Esophagus squamous epithelium (tissue), 5 donors: ENCODE measurements around the gene GREM2. TPM values are rescaled to one million over a fixed set of nuclear protein-coding genes. Genes with fewer than 3 reads are reported as not detected.

Experiments
- DNase-seq: peaks from one replicate; lab custom pipeline; 2025; lab: John Stamatoyannopoulos, UW
- H3K27ac ChIP-seq, 4 donors: fragments of 200-600 bp; sonication (generic); one replicate each; pipeline ENCODE4 v1.5.1; 2016 to 2019; ENCODE audit warnings: mild to moderate bottlenecking in 1 of 4
- H3K27me3 ChIP-seq, 4 donors: fragments of 200-600 bp; sonication (generic); 1 replicate in 3 of 4; 2 replicates in 1 of 4; pipeline versions ENCODE4 v1.5.1 to v1.6.0; 2017 to 2021; ENCODE audit warnings: antibody characterized with exemption in 1 of 4
- H3K36me3 ChIP-seq, 3 donors: fragments of 200-600 bp; sonication (generic); one replicate each; pipeline ENCODE4 v1.5.1; 2016 to 2019
- H3K4me1 ChIP-seq, 3 donors: fragments of 200-600 bp; sonication (generic); one replicate each; pipeline ENCODE4 v1.5.1; 2017 to 2019
- H3K4me3 ChIP-seq, 4 donors: fragments of 200-600 bp; sonication (generic); 1 replicate in 3 of 4; 2 replicates in 1 of 4; pipeline ENCODE4 v1.5.1; 2016 to 2019; ENCODE audit warnings: mild to moderate bottlenecking in 2 of 4, moderate library complexity in 1 of 4
- H3K9me3 ChIP-seq, 3 donors: fragments of 200-600 bp; sonication (generic); one replicate each; pipeline ENCODE4 v1.5.1; 2016 to 2019
- POLR2A ChIP-seq, 4 donors: fragments of 450-650 bp; IDR thresholded peaks; one replicate each; pipeline ENCODE4 v1.6.1; 2017; ENCODE audit warnings: antibody characterized with exemption in 4 of 4, mild to moderate bottlenecking in 4 of 4, moderate library complexity in 3 of 4
- WGBS, 2 donors: methylation state at CpG; one replicate each; pipeline ENCODE4 v1.1.5; 2018; 5-methylcytosine and 5-hydroxymethylcytosine counted together
- intact Hi-C: fragments of 100-400 bp; cut with DNase I; formaldehyde crosslinking; loops from one replicate; pipeline ENCODE4 v1.15.0; 2022
- total RNA-seq, 4 donors: library from RNA; depleted of rRNA; stranded (reverse); fragments of >200 nt; gene quantifications; one replicate each; pipeline ENCODE4 v1.1.0, GENCODE V29; 2016
- TF ChIP-seq, protein P1 (sequence below), 6 experiments: fragments of 450-650 bp in 4 of 6; fragments of 200-600 bp in 2 of 6; sonication (generic) in 2 of 6; IDR thresholded peaks; one replicate each; pipeline ENCODE4 v1.5.1; 2016 to 2019; ENCODE audit warnings: antibody characterized with exemption in 6 of 6, mild to moderate bottlenecking in 4 of 6, moderate library complexity in 4 of 6
- donor health status: DM: yes; HTN: yes; CAD: no.

GREM2 gene
- total RNA-seq, 4 donors from 2014 or later: 0.45 to 8.8 (median 0.74) TPM

- intact Hi-C loops: no loop called here
- TF ChIP-seq, protein P1, sequence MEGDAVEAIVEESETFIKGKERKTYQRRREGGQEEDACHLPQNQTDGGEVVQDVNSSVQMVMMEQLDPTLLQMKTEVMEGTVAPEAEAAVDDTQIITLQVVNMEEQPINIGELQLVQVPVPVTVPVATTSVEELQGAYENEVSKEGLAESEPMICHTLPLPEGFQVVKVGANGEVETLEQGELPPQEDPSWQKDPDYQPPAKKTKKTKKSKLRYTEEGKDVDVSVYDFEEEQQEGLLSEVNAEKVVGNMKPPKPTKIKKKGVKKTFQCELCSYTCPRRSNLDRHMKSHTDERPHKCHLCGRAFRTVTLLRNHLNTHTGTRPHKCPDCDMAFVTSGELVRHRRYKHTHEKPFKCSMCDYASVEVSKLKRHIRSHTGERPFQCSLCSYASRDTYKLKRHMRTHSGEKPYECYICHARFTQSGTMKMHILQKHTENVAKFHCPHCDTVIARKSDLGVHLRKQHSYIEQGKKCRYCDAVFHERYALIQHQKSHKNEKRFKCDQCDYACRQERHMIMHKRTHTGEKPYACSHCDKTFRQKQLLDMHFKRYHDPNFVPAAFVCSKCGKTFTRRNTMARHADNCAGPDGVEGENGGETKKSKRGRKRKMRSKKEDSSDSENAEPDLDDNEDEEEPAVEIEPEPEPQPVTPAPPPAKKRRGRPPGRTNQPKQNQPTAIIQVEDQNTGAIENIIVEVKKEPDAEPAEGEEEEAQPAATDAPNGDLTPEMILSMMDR (IDR thresholded peaks at IDR 0.05): no peak
- no peak for TF ChIP-seq POLR2A (IDR thresholded peaks at IDR 0.05)
Measured at GRCh38 chr1:240571782-240572181, 40.2 kb downstream of the GREM2 start.

GRCh38 chr1:240567066-240567465 is 44.9 kb downstream of the GREM2 start:
- TF ChIP-seq POLR2A (IDR thresholded peaks at IDR 0.05): no peak
- TF ChIP-seq, protein P1 (IDR thresholded peaks at IDR 0.05): no peak
- Histone ChIP-seq H3K27me3 (no peaks in the 10 kb centered on the region), H3K27ac (no peak overlapping the region), H3K9me3 (no peaks in the 10 kb centered on the region), H3K4me3 (no peak overlapping the region), H3K4me1 (no peaks in the 10 kb centered on the region), H3K36me3 (no peaks in the 10 kb centered on the region)
- 49 to 55% methylated on average over 2 of the region's 2 CpGs for WGBS, 2 donors
- no peak for DNase-seq
- intact Hi-C loops: no loop called here

More at GRCh38 chr1:240571782-240572181, 40.2 kb downstream of the GREM2 start:
- Histone ChIP-seq H3K27me3 (no peaks in the 10 kb centered on the region), H3K4me3 (no peak overlapping the region), H3K36me3 (no peaks in the 10 kb centered on the region), H3K27ac (peak overlapping the region in 1 of 4 donors; percentile 46), H3K4me1 (no peaks in the 10 kb centered on the region), H3K9me3 (no peaks in the 10 kb centered on the region)
- WGBS, 2 donors: 67% methylated on average over 5 of the region's 5 CpGs
- DNase-seq: no peak

GRCh38 chr1:240562779-240563178 is 49.2 kb downstream of the GREM2 start:
- WGBS, 2 donors: 89 to 95% methylated on average over 3 of the region's 3 CpGs
- H3K36me3 ChIP-seq: no peaks in the 10 kb centered on the region
- H3K27me3 ChIP-seq: no peaks in the 10 kb centered on the region
- DNase-seq: no peak
- intact Hi-C loops: no loop called here
- no peaks in the 10 kb centered on the region for H3K9me3 ChIP-seq
- H3K4me1 ChIP-seq: no peaks in the 10 kb centered on the region
- no peak overlapping the region for H3K4me3 ChIP-seq
- TF ChIP-seq POLR2A (IDR thresholded peaks at IDR 0.05): no peak
- TF ChIP-seq, protein P1 (IDR thresholded peaks at IDR 0.05): no peak
- H3K27ac ChIP-seq: no peak overlapping the region

DNA sequence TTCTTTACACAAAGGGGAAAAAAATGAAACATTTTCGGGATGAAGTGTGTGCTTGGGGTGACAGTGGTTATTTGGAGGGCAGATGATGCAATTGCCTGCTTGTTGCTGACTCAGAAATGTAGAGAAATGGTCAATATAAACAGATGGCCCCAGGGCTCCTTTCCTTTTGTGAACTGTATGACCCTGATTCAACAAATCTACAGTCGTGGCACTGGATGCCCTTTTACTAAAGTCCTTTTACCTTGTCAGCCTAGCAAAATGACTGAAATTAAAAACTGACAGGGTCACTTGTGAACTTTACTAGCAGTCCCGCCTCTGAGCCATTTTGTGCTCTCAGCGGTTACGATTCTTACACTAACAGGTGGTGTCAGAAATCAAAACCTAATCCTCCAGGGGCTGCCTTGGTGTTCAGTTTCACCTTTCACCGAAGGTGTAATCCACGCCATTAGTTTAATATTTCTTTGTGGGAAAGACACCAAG is 49.8 kb downstream of the GREM2 start:
- intact Hi-C loops: no loop called here
- H3K4me1 ChIP-seq: no peaks in the 10 kb centered on the region
- no peaks in the 10 kb centered on the region for H3K27me3 ChIP-seq
- no peak for DNase-seq
- H3K36me3 ChIP-seq: no peaks in the 10 kb centered on the region
- H3K27ac ChIP-seq: no peak overlapping the region
- no peak for TF ChIP-seq POLR2A (IDR thresholded peaks at IDR 0.05)
- TF ChIP-seq, protein P1 (IDR thresholded peaks at IDR 0.05): no peak
- WGBS, 2 donors: 62 to 63% methylated on average over 7 of the region's 7 CpGs
- H3K4me3 ChIP-seq: no peak overlapping the region
- H3K9me3 ChIP-seq: no peaks in the 10 kb centered on the region

GRCh38 chr1:240559781-240560180 is 52.2 kb downstream of the GREM2 start:
- Histone ChIP-seq H3K4me3 (no peak overlapping the region), H3K27me3 (no peaks in the 10 kb centered on the region), H3K27ac (no peak overlapping the region), H3K9me3 (no peaks in the 10 kb centered on the region), H3K4me1 (no peaks in the 10 kb centered on the region), H3K36me3 (no peaks in the 10 kb centered on the region)
- DNase-seq: no peak
- WGBS, 2 donors: 69 to 74% methylated on average over 5 of the region's 5 CpGs
- intact Hi-C loops: no loop called here
- TF ChIP-seq POLR2A (IDR thresholded peaks at IDR 0.05): no peak
- TF ChIP-seq, protein P1 (IDR thresholded peaks at IDR 0.05): no peak
